HG03060 (cell line): ENCODE data around the gene HSPA12B.

Experiments used
- ATAC-seq: cut with Tn5 transposase; IDR thresholded peaks from one replicate; pipeline ENCODE4 v1.9.1; 2021; ENCODE audit warnings: low read depth, moderate number of reproducible peaks; ENCODE audit not compliant: unreplicated experiment

HSPA12B gene

GRCh38 chr20:3744806-3745685 lies 12.6 kb downstream of the HSPA12B start:
- ATAC-seq, result no peak

DNA sequence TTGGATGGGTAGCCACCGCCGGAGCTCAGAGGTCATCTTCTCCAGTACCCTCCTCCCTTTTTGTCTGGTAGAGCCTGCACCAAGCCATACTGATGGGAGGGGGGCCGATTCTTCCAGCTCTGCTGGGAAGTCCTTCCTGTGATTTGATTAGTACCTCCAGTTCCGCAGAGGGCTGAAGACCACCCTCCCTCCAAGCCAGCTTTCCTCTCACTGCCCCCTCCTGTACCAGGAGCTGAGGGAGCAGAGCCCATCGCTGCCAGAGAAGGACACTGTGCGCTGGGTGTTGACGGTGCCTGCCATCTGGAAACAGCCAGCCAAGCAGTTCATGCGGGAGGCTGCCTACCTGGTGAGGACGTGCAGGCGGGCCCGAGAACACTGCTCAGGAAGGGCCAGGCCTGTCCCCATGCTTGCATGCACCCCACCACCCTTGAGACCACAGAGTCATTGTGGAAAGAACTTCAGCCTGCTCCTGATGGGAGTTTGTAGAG lies 13.2 kb downstream of the HSPA12B start:
- ATAC-seq, result no peak

GRCh38 chr20:3747471-3747870 lies 15.0 kb downstream of the HSPA12B start:
- no peak for ATAC-seq

DNA sequence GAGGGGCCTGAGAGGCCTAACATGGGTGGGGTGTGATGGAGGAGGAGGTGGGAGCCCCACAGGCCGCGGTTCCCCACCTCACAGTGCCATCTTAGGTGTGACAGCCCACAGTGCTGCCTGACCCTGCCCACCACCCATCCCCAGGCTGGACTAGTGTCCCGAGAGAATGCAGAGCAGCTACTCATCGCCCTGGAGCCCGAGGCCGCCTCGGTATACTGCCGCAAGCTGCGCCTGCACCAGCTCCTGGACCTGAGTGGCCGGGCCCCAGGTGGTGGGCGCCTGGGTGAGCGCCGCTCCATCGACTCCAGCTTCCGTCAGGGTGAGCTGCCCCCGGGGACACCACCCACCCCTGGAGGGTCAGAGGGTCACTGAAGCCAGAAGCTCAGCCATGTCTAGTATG lies 15.6 kb downstream of the HSPA12B start:
- ATAC-seq, result no peak

DNA sequence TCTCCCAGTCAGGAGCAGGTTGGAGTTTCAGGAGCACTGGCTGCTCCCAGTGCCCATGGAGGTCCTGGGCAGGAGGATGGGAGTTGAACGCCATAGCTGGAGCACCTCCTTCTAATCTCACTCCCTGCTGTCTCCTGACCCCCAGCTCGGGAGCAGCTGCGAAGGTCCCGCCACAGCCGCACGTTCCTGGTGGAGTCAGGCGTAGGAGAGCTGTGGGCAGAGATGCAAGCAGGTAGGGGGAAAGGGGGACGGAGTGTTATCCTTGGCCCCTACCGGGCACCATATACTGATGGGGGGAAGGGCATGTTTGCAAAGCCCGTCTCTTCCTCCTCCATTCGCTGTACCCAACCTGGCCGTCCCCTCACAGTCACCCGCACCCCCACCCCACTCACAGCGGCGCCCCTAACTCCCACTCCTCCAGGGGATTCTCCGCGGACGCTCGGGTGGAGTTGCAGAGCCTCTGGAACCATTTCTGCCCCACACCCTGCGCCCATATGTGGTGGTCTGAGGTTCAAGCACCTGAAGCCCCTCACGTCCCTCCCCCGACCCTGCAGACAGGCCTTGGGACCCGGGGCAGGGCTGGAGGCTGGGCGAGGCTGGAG lies 16.7 kb downstream of the HSPA12B start:
- ATAC-seq, result no peak

DNA sequence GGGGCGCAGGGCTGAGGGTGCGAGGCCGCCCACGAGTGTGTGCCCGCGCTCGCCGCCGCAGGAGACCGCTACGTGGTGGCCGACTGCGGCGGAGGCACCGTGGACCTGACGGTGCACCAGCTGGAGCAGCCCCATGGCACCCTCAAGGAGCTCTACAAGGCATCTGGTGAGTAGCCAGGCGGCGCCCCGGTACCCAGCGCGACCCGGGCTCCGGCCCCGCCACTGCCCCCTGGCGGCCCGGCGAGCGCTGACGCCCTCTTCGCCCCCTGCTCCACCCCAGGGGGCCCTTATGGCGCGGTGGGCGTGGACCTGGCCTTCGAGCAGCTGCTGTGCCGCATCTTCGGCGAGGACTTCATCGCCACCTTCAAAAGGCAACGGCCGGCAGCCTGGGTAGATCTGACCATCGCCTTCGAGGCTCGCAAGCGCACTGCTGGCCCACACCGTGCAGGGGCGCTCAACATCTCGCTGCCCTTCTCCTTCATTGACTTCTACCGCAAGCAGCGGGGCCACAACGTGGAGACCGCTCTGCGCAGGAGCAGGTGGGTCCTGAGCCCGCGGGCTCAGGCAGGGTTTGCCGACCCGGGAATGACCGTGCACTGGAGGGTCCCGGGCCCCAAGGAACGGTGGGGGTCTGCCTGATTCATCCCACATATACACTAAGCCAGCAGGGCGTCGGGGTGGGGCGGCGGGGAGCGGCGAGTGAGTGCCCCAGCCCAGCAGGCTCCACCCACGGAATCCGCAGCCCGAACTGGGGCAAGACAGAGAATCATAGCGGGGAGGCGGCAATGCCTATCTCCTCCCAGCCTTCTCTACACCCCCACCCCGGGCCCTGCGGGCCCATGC lies 17.4 kb downstream of the HSPA12B start:
- no peak for ATAC-seq

GRCh38 chr20:3751305-3751674 lies 18.8 kb downstream of the HSPA12B start:
- ATAC-seq, result no peak

GRCh38 chr20:3751675-3752385 lies 19.3 kb downstream of the HSPA12B start:
- ATAC-seq, result no peak

GRCh38 chr20:3752386-3752759 lies 19.9 kb downstream of the HSPA12B start:
- ATAC-seq, result no peak

GRCh38 chr20:3753098-3753497 lies 20.6 kb downstream of the HSPA12B start:
- no peak for ATAC-seq

GRCh38 chr20:3753501-3754275 lies 21.2 kb downstream of the HSPA12B start:
- ATAC-seq, result no peak

DNA sequence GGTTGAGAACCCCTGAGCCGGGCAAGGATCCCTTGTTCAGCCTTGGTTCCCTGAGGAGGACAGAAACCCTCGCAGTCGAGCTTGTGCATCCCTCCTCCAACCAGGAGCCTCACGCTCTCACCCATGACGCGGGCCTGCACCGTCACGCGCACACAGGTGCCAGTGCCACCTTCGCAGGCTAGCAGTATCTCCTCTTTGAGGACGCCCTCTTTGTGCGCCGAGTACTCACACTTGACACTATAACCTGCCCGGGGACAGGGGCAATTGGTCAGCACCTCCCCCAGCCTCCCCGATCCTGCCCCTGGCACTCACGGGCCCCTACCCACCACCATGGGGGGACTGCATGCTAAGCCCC lies 21.8 kb downstream of the HSPA12B start:
- ATAC-seq, result no peak

DNA sequence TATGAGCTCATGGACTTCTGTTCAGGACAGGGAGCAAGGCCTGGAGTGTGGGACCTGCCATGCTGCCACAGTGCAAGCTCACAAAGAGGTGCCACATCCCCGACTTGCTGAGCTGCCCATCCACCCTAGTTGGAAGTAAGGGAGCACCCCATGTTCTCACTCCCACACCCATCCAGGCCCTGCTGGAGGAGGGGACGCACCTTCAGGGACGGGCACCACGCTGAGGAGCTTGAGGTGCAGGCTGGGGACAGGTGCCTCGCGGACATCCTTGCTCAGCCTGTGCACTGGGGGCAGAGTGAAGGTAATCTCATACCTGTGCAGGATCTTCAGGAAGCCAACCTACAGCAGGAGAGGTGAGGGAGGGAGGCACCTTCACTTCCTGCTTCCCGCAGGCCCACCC lies 22.8 kb downstream of the HSPA12B start:
- ATAC-seq, result no peak

DNA sequence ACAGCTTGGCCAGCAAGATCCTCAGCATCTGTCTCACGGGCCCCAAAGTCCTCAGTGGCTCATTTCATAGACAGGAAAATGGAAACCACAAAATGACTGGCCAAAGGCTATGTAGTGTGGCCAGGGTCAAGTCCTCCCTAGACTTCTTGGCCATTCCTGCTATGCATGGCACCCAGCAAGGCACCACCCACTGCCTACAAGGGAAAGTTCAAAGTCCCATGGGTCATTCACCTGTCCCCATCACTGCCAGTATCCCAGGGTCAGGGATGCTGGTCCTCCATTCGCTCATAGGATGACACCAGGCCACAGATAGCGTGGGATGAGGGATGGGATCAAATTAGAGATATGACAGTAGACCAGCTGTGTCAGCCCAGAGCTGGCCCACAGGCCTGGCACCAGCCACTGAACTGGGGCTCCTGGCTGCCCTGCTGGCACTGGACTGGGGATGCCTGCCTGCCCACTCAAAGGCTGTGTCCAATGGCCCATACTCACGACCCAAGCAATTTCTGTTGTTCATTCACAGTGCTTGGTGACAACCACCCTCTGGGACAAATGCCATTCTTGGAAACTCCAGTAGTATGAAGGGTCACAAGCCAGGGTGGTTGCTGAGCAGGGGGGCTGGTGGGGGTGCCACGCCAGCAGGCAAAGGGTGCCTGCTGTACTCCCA lies 23.5 kb downstream of the HSPA12B start:
- ATAC-seq, result no peak

DNA sequence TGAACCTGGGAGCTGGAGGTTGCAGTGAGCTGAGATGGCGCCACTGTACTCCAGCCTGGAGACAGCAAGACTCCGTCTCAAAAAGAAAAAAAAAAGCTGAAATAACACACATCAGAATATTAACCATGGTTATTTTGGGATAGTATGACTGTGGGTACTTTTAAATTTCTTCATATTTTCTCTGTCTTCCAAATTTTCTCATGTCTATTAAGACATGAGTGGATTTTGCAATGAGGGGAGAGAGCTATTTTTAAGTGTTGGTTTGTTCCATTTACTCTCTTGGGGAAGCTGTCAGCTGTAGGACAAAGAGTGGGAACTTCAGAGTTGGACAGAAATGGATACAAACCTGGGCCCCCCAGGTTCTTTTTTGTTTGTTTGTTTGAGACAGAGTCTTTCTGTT lies 24.8 kb downstream of the HSPA12B start:
- ATAC-seq, result no peak

GRCh38 chr20:3758566-3758965 lies 26.1 kb downstream of the HSPA12B start:
- no peak for ATAC-seq

GRCh38 chr20:3759316-3759823 lies 26.9 kb downstream of the HSPA12B start:
- no peak for ATAC-seq

GRCh38 chr20:3759884-3760283 lies 27.4 kb downstream of the HSPA12B start:
- no peak for ATAC-seq

GRCh38 chr20:3760655-3761348 lies 28.3 kb downstream of the HSPA12B start:
- ATAC-seq, result no peak
